Esophagus squamous epithelium (tissue), 4 donors: ENCODE results near the gene SEC14L1.

ENCODE experiments used
- POLR2A ChIP-seq, 4 donors: fragments of 450-650 bp; IDR thresholded peaks; one replicate each; pipeline ENCODE4 v1.6.1; 2017; ENCODE audit warnings: antibody characterized with exemption in 4 of 4, mild to moderate bottlenecking in 4 of 4, moderate library complexity in 3 of 4
- TF ChIP-seq, protein P1 (sequence below), 6 experiments: fragments of 450-650 bp in 4 of 6; fragments of 200-600 bp in 2 of 6; sonication (generic) in 2 of 6; IDR thresholded peaks; one replicate each; pipeline ENCODE4 v1.5.1; 2016 to 2019; ENCODE audit warnings: antibody characterized with exemption in 6 of 6, mild to moderate bottlenecking in 4 of 6, moderate library complexity in 4 of 6

- TF ChIP-seq, protein P1, sequence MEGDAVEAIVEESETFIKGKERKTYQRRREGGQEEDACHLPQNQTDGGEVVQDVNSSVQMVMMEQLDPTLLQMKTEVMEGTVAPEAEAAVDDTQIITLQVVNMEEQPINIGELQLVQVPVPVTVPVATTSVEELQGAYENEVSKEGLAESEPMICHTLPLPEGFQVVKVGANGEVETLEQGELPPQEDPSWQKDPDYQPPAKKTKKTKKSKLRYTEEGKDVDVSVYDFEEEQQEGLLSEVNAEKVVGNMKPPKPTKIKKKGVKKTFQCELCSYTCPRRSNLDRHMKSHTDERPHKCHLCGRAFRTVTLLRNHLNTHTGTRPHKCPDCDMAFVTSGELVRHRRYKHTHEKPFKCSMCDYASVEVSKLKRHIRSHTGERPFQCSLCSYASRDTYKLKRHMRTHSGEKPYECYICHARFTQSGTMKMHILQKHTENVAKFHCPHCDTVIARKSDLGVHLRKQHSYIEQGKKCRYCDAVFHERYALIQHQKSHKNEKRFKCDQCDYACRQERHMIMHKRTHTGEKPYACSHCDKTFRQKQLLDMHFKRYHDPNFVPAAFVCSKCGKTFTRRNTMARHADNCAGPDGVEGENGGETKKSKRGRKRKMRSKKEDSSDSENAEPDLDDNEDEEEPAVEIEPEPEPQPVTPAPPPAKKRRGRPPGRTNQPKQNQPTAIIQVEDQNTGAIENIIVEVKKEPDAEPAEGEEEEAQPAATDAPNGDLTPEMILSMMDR (IDR thresholded peaks at IDR 0.05), result no peak
- no peak for TF ChIP-seq POLR2A (IDR thresholded peaks at IDR 0.05)
These were observed 21.0 kb upstream of the SEC14L1 start for GRCh38 chr17:77119668-77120301.
